Tibial nerve (tissue), 3 donors: Measurements from ENCODE around the gene C9orf78.

Experiments
- CTCF ChIP-seq, 5 experiments: fragments of 200-600 bp in 3 of 5; fragments of 450-650 bp in 2 of 5; sonication (generic) in 3 of 5; IDR thresholded peaks; one replicate each; pipeline ENCODE4 v1.5.1; 2016 to 2019; ENCODE audit warnings: antibody characterized with exemption in 5 of 5, mild to moderate bottlenecking in 3 of 5, moderate library complexity in 2 of 5
- POLR2A ChIP-seq, 2 donors: fragments of 450-650 bp; IDR thresholded peaks; one replicate each; pipeline ENCODE4 v1.6.1; 2017; ENCODE audit warnings: antibody characterized with exemption in 2 of 2, mild to moderate bottlenecking in 2 of 2, moderate library complexity in 2 of 2

- TF ChIP-seq CTCF (IDR thresholded peaks at IDR 0.05) = no peak
- no peak for TF ChIP-seq POLR2A (IDR thresholded peaks at IDR 0.05)
Observed at GRCh38 chr9:129777769-129778130, 57.3 kb downstream of the C9orf78 start.
